OCI-LY1 (cell line): ENCODE data around the gene KRT2.

ENCODE experiments used
- H2AFZ ChIP-seq: fragments of 200-600 bp; sonication (generic), shearing (Covaris generic); 2 replicates; pipeline ENCODE4 v1.6.0; 2014; ENCODE audit warnings: antibody characterized with exemption, mild to moderate bottlenecking, low read length
- H3F3A ChIP-seq: fragments of 200-600 bp; sonication (generic), shearing (Covaris generic); 2 replicates; pipeline ENCODE4 v1.6.0; 2014; ENCODE audit warnings: mild to moderate bottlenecking, antibody characterized with exemption, low read length, moderate library complexity; ENCODE audit not compliant: insufficient read depth
- H3K27ac ChIP-seq: fragments of 200-600 bp; sonication (generic); 2 replicates; pipeline ENCODE4 v1.5.1; 2014; ENCODE audit warnings: low read length, mixed run types, mild to moderate bottlenecking, low read depth; ENCODE audit not compliant: poor library complexity, severe bottlenecking
- H3K27me3 ChIP-seq: fragments of 200-600 bp; sonication (generic); 2 replicates; pipeline ENCODE4 v1.6.0; 2014; ENCODE audit warnings: antibody characterized with exemption, mild to moderate bottlenecking, low read length, moderate library complexity; ENCODE audit not compliant: insufficient read depth
- H3K36me3 ChIP-seq: fragments of 200-600 bp; sonication (generic); 2 replicates; pipeline ENCODE4 v1.6.1; 2014; ENCODE audit warnings: mild to moderate bottlenecking, antibody characterized with exemption, low read length, moderate library complexity, mixed read lengths; ENCODE audit not compliant: insufficient read depth
- H3K4me1 ChIP-seq: fragments of 200-600 bp; sonication (generic); 2 replicates; pipeline ENCODE4 v1.5.1; 2014; ENCODE audit warnings: mild to moderate bottlenecking, low read length, moderate library complexity; ENCODE audit not compliant: insufficient read depth, severe bottlenecking
- H3K4me2 ChIP-seq: fragments of 200-600 bp; sonication (generic), shearing (Covaris generic); 2 replicates; pipeline ENCODE4 v1.6.1; 2014; ENCODE audit warnings: low read length
- H3K4me3 ChIP-seq: fragments of 200-600 bp; sonication (generic); 2 replicates; pipeline ENCODE4 v1.5.1; 2014; ENCODE audit warnings: low read length, low read depth, mild to moderate bottlenecking, mixed read lengths; ENCODE audit not compliant: poor library complexity, severe bottlenecking
- H3K79me2 ChIP-seq: fragments of 200-600 bp; shearing (Covaris generic); 2 replicates; pipeline ENCODE4 v1.6.1; 2016; ENCODE audit warnings: mixed run types, low read length, mixed read lengths; ENCODE audit not compliant: insufficient read depth
- H3K9ac ChIP-seq: fragments of 200-600 bp; sonication (generic), shearing (Covaris generic); 2 replicates; pipeline ENCODE4 v1.6.1; 2014; ENCODE audit warnings: mild to moderate bottlenecking, low read length, mixed read lengths
- H3K9me2 ChIP-seq: fragments of 200-600 bp; sonication (generic), shearing (Covaris generic); 2 replicates; pipeline ENCODE4 v1.6.1; 2014; ENCODE audit warnings: low read depth, mild to moderate bottlenecking, low read length, mixed read lengths
- H3K9me3 ChIP-seq: fragments of 200-600 bp; shearing (Covaris generic); 2 replicates; pipeline ENCODE4 v1.6.1; 2014; ENCODE audit warnings: low read length, mixed read lengths
- H4K20me1 ChIP-seq: fragments of 200-600 bp; sonication (generic), shearing (Covaris generic); 2 replicates; pipeline ENCODE4 v1.6.0; 2016; ENCODE audit warnings: mild to moderate bottlenecking, low read length; ENCODE audit not compliant: insufficient read depth
- EZH2 ChIP-seq: fragments of 200-600 bp; sonication (generic), shearing (Covaris generic); IDR thresholded peaks from 2 replicates; pipeline ENCODE4 v1.8.0; 2017; ENCODE audit warnings: borderline replicate concordance, mixed run types, mild to moderate bottlenecking, antibody characterized with exemption, low read length, moderate library complexity, mixed read lengths
- TF ChIP-seq, protein P1 (sequence below): fragments of 200-600 bp; sonication (generic), shearing (Covaris generic); IDR thresholded peaks from 2 replicates; pipeline ENCODE4 v1.5.1; 2017; ENCODE audit warnings: mild to moderate bottlenecking, antibody characterized with exemption, low read length, moderate library complexity, mixed read lengths

Gene KRT2

GRCh38 chr12:52600475-52600874 is 51.5 kb downstream of the KRT2 start:
- TF ChIP-seq, protein P1, sequence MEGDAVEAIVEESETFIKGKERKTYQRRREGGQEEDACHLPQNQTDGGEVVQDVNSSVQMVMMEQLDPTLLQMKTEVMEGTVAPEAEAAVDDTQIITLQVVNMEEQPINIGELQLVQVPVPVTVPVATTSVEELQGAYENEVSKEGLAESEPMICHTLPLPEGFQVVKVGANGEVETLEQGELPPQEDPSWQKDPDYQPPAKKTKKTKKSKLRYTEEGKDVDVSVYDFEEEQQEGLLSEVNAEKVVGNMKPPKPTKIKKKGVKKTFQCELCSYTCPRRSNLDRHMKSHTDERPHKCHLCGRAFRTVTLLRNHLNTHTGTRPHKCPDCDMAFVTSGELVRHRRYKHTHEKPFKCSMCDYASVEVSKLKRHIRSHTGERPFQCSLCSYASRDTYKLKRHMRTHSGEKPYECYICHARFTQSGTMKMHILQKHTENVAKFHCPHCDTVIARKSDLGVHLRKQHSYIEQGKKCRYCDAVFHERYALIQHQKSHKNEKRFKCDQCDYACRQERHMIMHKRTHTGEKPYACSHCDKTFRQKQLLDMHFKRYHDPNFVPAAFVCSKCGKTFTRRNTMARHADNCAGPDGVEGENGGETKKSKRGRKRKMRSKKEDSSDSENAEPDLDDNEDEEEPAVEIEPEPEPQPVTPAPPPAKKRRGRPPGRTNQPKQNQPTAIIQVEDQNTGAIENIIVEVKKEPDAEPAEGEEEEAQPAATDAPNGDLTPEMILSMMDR: no peak
- TF ChIP-seq EZH2: no peak
- H3F3A ChIP-seq: no peaks in the 10 kb centered on the region
- H3K4me2 ChIP-seq: no peak overlapping the region
- 0 out of 2 replicates have a peak, but pooled peaks cover 3% of the 10 kb centered on the region for H3K27me3 ChIP-seq
- H2AFZ ChIP-seq: no peak overlapping the region
- H3K79me2 ChIP-seq: no peaks in the 10 kb centered on the region
- H3K4me1 ChIP-seq: no peaks in the 10 kb centered on the region
- no peaks in the 10 kb centered on the region for H3K9me2 ChIP-seq
- no peak overlapping the region for H3K4me3 ChIP-seq
- H4K20me1 ChIP-seq: no peaks in the 10 kb centered on the region
- H3K27ac ChIP-seq: no peak overlapping the region
- no peak overlapping the region for H3K9ac ChIP-seq
- H3K36me3 ChIP-seq: no peaks in the 10 kb centered on the region
- no peaks in the 10 kb centered on the region for H3K9me3 ChIP-seq

DNA sequence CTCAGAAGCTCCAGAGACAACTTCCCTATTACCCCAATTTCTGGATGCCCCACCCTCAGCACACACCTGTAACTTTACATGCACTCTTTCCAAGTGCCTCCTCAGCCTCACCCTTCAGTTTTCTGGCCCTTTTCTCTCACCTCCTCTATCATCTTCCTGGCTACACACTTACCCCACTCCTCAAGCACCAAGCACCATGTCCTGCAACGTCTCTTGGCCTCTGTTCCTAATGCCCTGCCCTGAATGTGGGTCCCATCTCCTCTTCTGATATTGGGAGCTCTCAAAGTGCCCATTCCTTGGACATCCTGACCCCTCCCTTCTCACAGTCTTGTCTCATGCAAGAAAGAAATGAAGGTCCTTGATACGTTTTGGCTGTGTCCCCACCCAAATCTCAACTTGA is 51.9 kb downstream of the KRT2 start:
- Histone ChIP-seq H4K20me1 (no peaks in the 10 kb centered on the region), H3K27ac (no peak overlapping the region), H3K4me2 (no peak overlapping the region), H3K9me2 (no peaks in the 10 kb centered on the region), H3K9ac (no peak overlapping the region), H3K36me3 (no peaks in the 10 kb centered on the region), H3F3A (no peaks in the 10 kb centered on the region), H3K4me1 (no peaks in the 10 kb centered on the region), H3K9me3 (no peaks in the 10 kb centered on the region), H3K27me3 (0 out of 2 replicates have a peak, but pooled peaks cover 3% of the 10 kb centered on the region), H2AFZ (no peak overlapping the region), H3K4me3 (no peak overlapping the region), H3K79me2 (no peaks in the 10 kb centered on the region)
- TF ChIP-seq EZH2: no peak
- TF ChIP-seq, protein P1: no peak

DNA sequence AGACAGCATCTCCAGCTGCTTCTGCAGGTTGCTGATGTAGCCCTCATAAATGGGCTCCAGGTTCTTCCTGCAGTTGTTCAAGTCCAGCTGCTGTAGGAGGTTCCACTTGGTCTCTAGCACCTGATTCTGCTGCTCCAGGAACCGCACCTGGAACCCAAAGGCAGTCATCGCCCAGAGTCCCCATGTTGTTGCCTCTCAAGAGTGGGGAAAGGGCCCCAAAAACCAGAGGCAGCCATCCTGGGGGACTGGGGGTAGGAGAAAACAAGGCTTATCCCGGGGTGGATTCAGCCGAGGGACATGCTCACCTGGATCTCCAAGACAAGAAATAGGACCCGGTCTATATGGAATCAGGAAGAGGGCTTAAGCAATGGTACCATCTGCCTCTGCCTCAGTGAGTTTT is 53.0 kb downstream of the KRT2 start:
- Histone ChIP-seq H3K27me3 (0 out of 2 replicates have a peak, but pooled peaks cover 3% of the 10 kb centered on the region), H3K9me3 (no peaks in the 10 kb centered on the region), H3K27ac (no peak overlapping the region)

More for the DNA sequence above, 53.0 kb downstream of the KRT2 start:
- Histone ChIP-seq H3K79me2 (no peaks in the 10 kb centered on the region), H2AFZ (no peak overlapping the region), H3K9me2 (no peaks in the 10 kb centered on the region), H3K4me1 (no peaks in the 10 kb centered on the region), H3K4me2 (no peak overlapping the region), H3K4me3 (no peak overlapping the region), H4K20me1 (no peaks in the 10 kb centered on the region), H3F3A (no peaks in the 10 kb centered on the region), H3K36me3 (no peaks in the 10 kb centered on the region), H3K9ac (no peak overlapping the region)
- TF ChIP-seq, protein P1: no peak
- TF ChIP-seq EZH2: no peak
